Right atrium auricular region (tissue), 2 donors: ENCODE data around the gene ZFAND3. TPM values are rescaled to one million over a fixed set of nuclear protein-coding genes. Genes with fewer than 3 reads are reported as not detected.

Experiments used
- DNase-seq: peaks from one replicate; pipeline ENCODE4 v3.0.0-alpha.2; 2019; ENCODE audit warnings: low spot score
- H3K27ac ChIP-seq, 2 donors: fragments of 200-600 bp; sonication (generic); 1 replicate in 1 of 2; 2 replicates in 1 of 2; pipeline ENCODE4 v1.5.1; 2016 to 2019
- H3K27me3 ChIP-seq, 2 donors: fragments of 200-600 bp; sonication (generic); one replicate each; pipeline versions ENCODE4 v1.5.1 to v1.6.0; 2017 to 2019
- H3K36me3 ChIP-seq: fragments of 200-600 bp; sonication (generic); one replicate; pipeline ENCODE4 v1.5.1; 2016
- H3K4me1 ChIP-seq, 2 donors: fragments of 200-600 bp; sonication (generic); one replicate each; pipeline versions ENCODE4 v1.5.1 to v1.6.0; 2017 to 2019
- H3K4me3 ChIP-seq, 2 donors: fragments of 200-600 bp; sonication (generic); 1 replicate in 1 of 2; 2 replicates in 1 of 2; pipeline ENCODE4 v1.5.1; 2017 to 2019; ENCODE audit warnings: mild to moderate bottlenecking in 1 of 2, moderate library complexity in 1 of 2
- H3K9me3 ChIP-seq, 2 donors: fragments of 200-600 bp; sonication (generic); one replicate each; pipeline ENCODE4 v1.5.1; 2019
- CTCF ChIP-seq, 2 donors: fragments of 200-600 bp; sonication (generic); IDR thresholded peaks; one replicate each; pipeline ENCODE4 v1.5.1; 2019; ENCODE audit warnings: antibody characterized with exemption in 2 of 2
- total RNA-seq, 2 donors: library from RNA; depleted of rRNA; stranded (reverse); fragments of >200 nt; gene quantifications; one replicate each; pipeline ENCODE4 v1.1.0, GENCODE V29; 2016

The ZFAND3 gene
- total RNA-seq, 2 donors from 2014 or later, result 36.7 to 40.0 TPM

GRCh38 chr6:38173909-38174308, 354.4 kb downstream of the ZFAND3 start:
- H3K4me3 ChIP-seq, result no peak overlapping the region
- TF ChIP-seq CTCF (IDR thresholded peaks at IDR 0.05), result no peak
- no peaks in the 10 kb centered on the region for H3K4me1 ChIP-seq
- no peak overlapping the region for H3K27ac ChIP-seq
- no peak for DNase-seq
- H3K9me3 ChIP-seq, result no peaks in the 10 kb centered on the region
- H3K27me3 ChIP-seq, result no peaks in the 10 kb centered on the region
- H3K36me3 ChIP-seq, result no peaks in the 10 kb centered on the region

- DNase-seq, result no peak
- Histone ChIP-seq H3K4me3 (no peak overlapping the region), H3K9me3 (no peaks in the 10 kb centered on the region), H3K4me1 (no peaks in the 10 kb centered on the region), H3K27ac (no peak overlapping the region), H3K27me3 (no peaks in the 10 kb centered on the region), H3K36me3 (no peaks in the 10 kb centered on the region)
- TF ChIP-seq CTCF (IDR thresholded peaks at IDR 0.05), result no peak
Observed at GRCh38 chr6:38174315-38174714, 354.8 kb downstream of the ZFAND3 start.

- H3K27me3 ChIP-seq, result no peaks in the 10 kb centered on the region
- H3K4me3 ChIP-seq, result no peak overlapping the region
- H3K9me3 ChIP-seq, result no peaks in the 10 kb centered on the region
- no peak overlapping the region for H3K27ac ChIP-seq
- no peak for DNase-seq
- no peaks in the 10 kb centered on the region for H3K36me3 ChIP-seq
- no peak for TF ChIP-seq CTCF (IDR thresholded peaks at IDR 0.05)
- H3K4me1 ChIP-seq, result no peaks in the 10 kb centered on the region
Observed at GRCh38 chr6:38174806-38175495, 355.4 kb downstream of the ZFAND3 start.

GRCh38 chr6:38175786-38176185, 356.3 kb downstream of the ZFAND3 start:
- Histone ChIP-seq H3K4me1 (no peaks in the 10 kb centered on the region), H3K36me3 (no peaks in the 10 kb centered on the region), H3K27ac (no peak overlapping the region), H3K9me3 (no peaks in the 10 kb centered on the region), H3K27me3 (no peaks in the 10 kb centered on the region), H3K4me3 (no peak overlapping the region)
- TF ChIP-seq CTCF (IDR thresholded peaks at IDR 0.05), result no peak
- no peak for DNase-seq

GRCh38 chr6:38176797-38177751, 357.5 kb downstream of the ZFAND3 start:
- Histone ChIP-seq H3K27ac (no peak overlapping the region), H3K36me3 (no peaks in the 10 kb centered on the region), H3K27me3 (no peaks in the 10 kb centered on the region), H3K4me1 (no peaks in the 10 kb centered on the region), H3K9me3 (no peaks in the 10 kb centered on the region), H3K4me3 (no peak overlapping the region)
- no peak for TF ChIP-seq CTCF (IDR thresholded peaks at IDR 0.05)
- no peak for DNase-seq
